ENCODE measurements around the gene GPC6. TPM values are rescaled to one million over a fixed set of nuclear protein-coding genes. Genes with fewer than 3 reads are reported as not detected.

The GPC6 gene
- total and polyA plus RNA-seq, 2 donors (not counting 3 experiments of a cell fraction or from before 2014, with no cell fraction given) = 0.01 TPM; not detected in 1

GRCh38 chr13:93640452-93640851 is 413.8 kb downstream of the GPC6 start:
- ChIA-PET POLR2A (no interaction called here), CTCF (no interaction called here)
- H3K4me3 ChIP-seq (replicated peaks in 1 of 3; ENCODE audit: insufficient read depth in 1 of 3, low read depth in 1 of 3, low read length in 3 of 3) = no peak overlapping the region
- H3K27me3 ChIP-seq (ENCODE audit: control insufficient read depth in 2 of 2, insufficient read depth in 2 of 2, low read length in 2 of 2) = no peaks in the 10 kb centered on the region
- no TSS peak for BruUV-seq (replicated peaks)
- no peaks in the 10 kb centered on the region for H3K4me1 ChIP-seq (ENCODE audit: control insufficient read depth, extremely low read depth, insufficient read depth, low read length)
- H3K9me1 ChIP-seq (replicated peaks; ENCODE audit: control insufficient read depth, extremely low read depth, insufficient read depth, low read length) = no peaks in the 10 kb centered on the region
- H3K4me2 ChIP-seq (ENCODE audit: insufficient read depth, low read length) = no peak overlapping the region
- FAIRE-seq (no peak), DNase-seq (ENCODE audit: low read depth, low spot score) (no peak)
- H4K20me1 ChIP-seq (replicated peaks; ENCODE audit: control insufficient read depth, extremely low read depth, insufficient read depth, low read length) = no peaks in the 10 kb centered on the region
- H3K79me2 ChIP-seq (ENCODE audit: control insufficient read depth, insufficient read depth, low read length) = no peaks in the 10 kb centered on the region
- dilution Hi-C loops (cut with MboI; ENCODE audit: extremely low pct_ligation_motif_present, low sequenced_read_pairs) (no loop called here), intact Hi-C loops (cut with micrococcal nuclease) (no loop called here)
- TF ChIP-seq POLR2AphosphoS5 (IDR thresholded peaks at IDR 0.05; ENCODE audit: insufficient read depth, low read depth, low read length) = no peak
- no peak for TF ChIP-seq MAX (IDR thresholded peaks at IDR 0.05; ENCODE audit: insufficient read depth, insufficient read length)
- no peak for TF ChIP-seq EZH2 (IDR thresholded peaks at IDR 0.05; ENCODE audit: borderline replicate concordance, low read depth, low read length, severe bottlenecking)
- no peak for TF ChIP-seq FOS (IDR thresholded peaks at IDR 0.05; ENCODE audit: borderline replicate concordance, insufficient read depth, low read length)
- TF ChIP-seq POLR2A (IDR thresholded peaks at IDR 0.05; ENCODE audit: low read depth, low read length) = no peak
- no peak for TF ChIP-seq GATA2 (IDR thresholded peaks at IDR 0.05; ENCODE audit: insufficient read depth, insufficient read length, low read depth, low read length)
- no peak for TF ChIP-seq CTCF (IDR thresholded peaks at IDR 0.05; ENCODE audit: extremely low read depth in 1 of 2, insufficient read depth in 1 of 2, low read depth in 1 of 2, low read length in 2 of 2)
- no peak for TF ChIP-seq MYC (IDR thresholded peaks at IDR 0.05; ENCODE audit: low read depth, low read length)
- TF ChIP-seq JUN (IDR thresholded peaks at IDR 0.05; ENCODE audit: borderline replicate concordance, insufficient read depth, insufficient read length, low read depth) = no peak
- H3K36me3 ChIP-seq (ENCODE audit: control insufficient read depth in 2 of 2, extremely low read depth in 1 of 2, insufficient read depth in 2 of 2, low read length in 2 of 2) = no peaks in the 10 kb centered on the region
- peaks cover 1% of the 10 kb centered on the region for H3K9me3 ChIP-seq (replicated peaks; ENCODE audit: control insufficient read depth, insufficient read depth, low read length)
- no peak overlapping the region for H2AFZ ChIP-seq (ENCODE audit: low read depth, low read length)
- no peak overlapping the region for H3K9ac ChIP-seq (replicated peaks; ENCODE audit: extremely low read depth, insufficient read depth, low read length)
- no peak overlapping the region for H3K27ac ChIP-seq (ENCODE audit: insufficient read depth, low read depth, low read length)

Measured in endothelial cell of umbilical vein (primary cell).